ENCODE results near the gene SLC11A2.
A peak's percentile ranks its signal among the peaks of the same experiment; 100 is the strongest.

Gene SLC11A2

DNA sequence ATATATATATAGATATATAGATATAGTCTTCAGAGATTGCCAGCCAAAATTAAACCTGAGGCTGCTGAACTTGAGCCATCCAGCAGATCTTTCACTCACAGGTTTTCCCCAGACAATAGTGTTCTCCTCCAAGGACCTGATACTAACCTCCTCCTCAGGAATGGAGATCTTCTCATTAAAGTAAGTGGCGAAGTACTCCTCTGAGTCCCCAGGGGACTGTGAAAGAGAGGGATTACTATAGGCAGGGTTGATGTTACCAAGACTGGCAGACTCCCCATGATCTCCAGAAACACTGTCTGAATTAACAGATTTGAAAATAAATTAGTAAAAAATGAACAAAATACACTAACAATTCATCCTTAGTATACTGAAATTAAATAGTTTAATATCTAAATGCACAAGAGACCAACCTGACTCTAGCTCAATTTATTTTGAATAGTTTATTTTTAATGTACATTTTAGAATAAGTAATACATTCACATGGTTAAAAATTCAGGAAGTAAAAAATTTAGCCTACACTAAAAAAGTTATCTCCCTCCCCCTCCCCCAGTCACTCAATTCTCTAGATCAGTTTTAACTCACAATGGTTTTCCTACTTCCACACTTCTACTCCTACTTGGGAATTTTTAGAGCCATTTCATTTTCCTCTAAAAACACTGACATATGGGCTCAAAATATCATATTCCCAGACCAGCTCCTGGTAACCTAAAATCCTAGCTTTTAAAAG lies 17.7 kb downstream of the SLC11A2 start:
- Histone ChIP-seq H3K9ac (ENCODE audit: low read length) (no peak overlapping the region), H3K4me1 (ENCODE audit: control insufficient read depth, low read depth, low read length) (peaks cover 21% of the 10 kb centered on the region), H3K27ac (ENCODE audit: low read length) (peak overlapping the region; percentile 26), H3K4me3 (ENCODE audit: low read length) (no peak overlapping the region), H3K9me3 (ENCODE audit: control insufficient read depth, low read depth, low read length) (no peaks in the 10 kb centered on the region), H3K27me3 (ENCODE audit: control insufficient read depth, insufficient read depth, low read length) (no peaks in the 10 kb centered on the region), H3K36me3 (ENCODE audit: control insufficient read depth, low read depth, low read length) (peaks cover 13% of the 10 kb centered on the region)

DNA sequence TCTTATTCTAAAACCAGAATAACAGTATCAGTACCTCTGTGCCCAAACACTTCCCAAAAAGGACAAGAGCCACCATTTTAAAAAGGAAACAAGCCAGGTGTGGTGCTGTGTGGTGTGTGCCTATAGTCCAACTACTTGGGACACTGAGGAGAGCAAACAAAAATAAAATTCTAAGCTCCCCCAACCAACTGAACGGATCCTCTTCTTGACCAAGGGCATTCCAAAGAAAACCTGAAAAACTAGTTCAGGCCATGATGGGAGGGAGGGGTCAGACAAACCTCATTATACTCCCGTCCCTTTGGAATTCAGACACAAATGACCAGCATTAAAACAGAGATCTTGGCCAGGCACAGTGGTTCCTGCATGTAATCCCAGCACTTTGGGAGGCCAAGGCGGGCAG lies 20.5 kb downstream of the SLC11A2 start:
- H3K9me3 ChIP-seq (ENCODE audit: control insufficient read depth, low read depth, low read length), result no peaks in the 10 kb centered on the region
- H3K9ac ChIP-seq (ENCODE audit: low read length), result no peak overlapping the region
- H3K36me3 ChIP-seq (ENCODE audit: control insufficient read depth, low read depth, low read length), result peaks cover 13% of the 10 kb centered on the region
- peaks cover 15% of the 10 kb centered on the region for H3K4me1 ChIP-seq (ENCODE audit: control insufficient read depth, low read depth, low read length)
- H3K4me3 ChIP-seq (ENCODE audit: low read length), result no peak overlapping the region
- H3K27ac ChIP-seq (ENCODE audit: low read length), result no peak overlapping the region
- H3K27me3 ChIP-seq (ENCODE audit: control insufficient read depth, insufficient read depth, low read length), result no peaks in the 10 kb centered on the region

DNA sequence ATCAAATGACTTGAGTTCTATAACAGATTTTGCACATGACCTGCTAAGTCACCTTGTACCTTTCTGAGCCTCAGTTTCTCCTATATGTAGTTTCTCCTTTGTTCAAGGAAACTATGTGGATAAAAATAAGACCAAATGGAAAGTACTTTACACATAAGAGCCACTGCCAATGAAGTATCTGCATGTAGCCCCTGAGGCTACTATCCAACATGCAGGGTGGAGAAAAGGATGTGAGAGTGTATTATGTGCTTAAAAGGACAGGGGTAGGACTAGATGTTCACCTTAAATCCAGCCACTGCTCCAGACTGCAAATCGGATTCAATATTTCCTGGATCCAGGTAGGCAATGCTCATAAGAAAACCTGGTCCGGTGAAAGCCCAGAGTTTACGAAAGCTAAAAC lies 21.2 kb downstream of the SLC11A2 start:
- Histone ChIP-seq H3K36me3 (ENCODE audit: control insufficient read depth, low read depth, low read length) (peaks cover 15% of the 10 kb centered on the region), H3K27ac (ENCODE audit: low read length) (peak overlapping the region; percentile 20), H3K4me3 (ENCODE audit: low read length) (no peak overlapping the region), H3K27me3 (ENCODE audit: control insufficient read depth, insufficient read depth, low read length) (no peaks in the 10 kb centered on the region), H3K9ac (ENCODE audit: low read length) (no peak overlapping the region), H3K4me1 (ENCODE audit: control insufficient read depth, low read depth, low read length) (peaks cover 15% of the 10 kb centered on the region), H3K9me3 (ENCODE audit: control insufficient read depth, low read depth, low read length) (no peaks in the 10 kb centered on the region)

DNA sequence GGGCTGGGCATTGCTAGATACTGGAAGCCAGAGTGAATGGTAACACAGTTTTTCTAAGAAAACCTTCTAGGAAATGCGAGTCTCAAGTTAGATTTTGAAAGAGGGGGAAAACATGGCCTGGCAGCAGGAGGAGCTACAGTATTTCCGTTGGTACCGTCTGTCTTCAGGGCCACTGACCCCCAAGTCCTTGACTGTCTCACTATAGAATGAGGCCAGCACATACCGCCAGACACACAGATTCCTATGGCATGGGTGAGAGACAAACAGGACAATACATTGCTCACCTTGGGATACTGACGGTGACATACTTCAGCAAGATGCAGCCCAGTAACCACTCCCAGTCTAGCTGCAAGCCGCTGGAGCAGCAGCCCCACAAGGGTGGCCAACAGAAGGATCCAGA lies 21.7 kb downstream of the SLC11A2 start:
- H3K9ac ChIP-seq (ENCODE audit: low read length), result no peak overlapping the region
- H3K4me1 ChIP-seq (ENCODE audit: control insufficient read depth, low read depth, low read length), result peaks cover 13% of the 10 kb centered on the region
- H3K27me3 ChIP-seq (ENCODE audit: control insufficient read depth, insufficient read depth, low read length), result no peaks in the 10 kb centered on the region
- peak overlapping the region; percentile 20 for H3K27ac ChIP-seq (ENCODE audit: low read length)
- no peaks in the 10 kb centered on the region for H3K9me3 ChIP-seq (ENCODE audit: control insufficient read depth, low read depth, low read length)
- H3K36me3 ChIP-seq (ENCODE audit: control insufficient read depth, low read depth, low read length), result peaks cover 17% of the 10 kb centered on the region
- H3K4me3 ChIP-seq (ENCODE audit: low read length), result no peak overlapping the region

DNA sequence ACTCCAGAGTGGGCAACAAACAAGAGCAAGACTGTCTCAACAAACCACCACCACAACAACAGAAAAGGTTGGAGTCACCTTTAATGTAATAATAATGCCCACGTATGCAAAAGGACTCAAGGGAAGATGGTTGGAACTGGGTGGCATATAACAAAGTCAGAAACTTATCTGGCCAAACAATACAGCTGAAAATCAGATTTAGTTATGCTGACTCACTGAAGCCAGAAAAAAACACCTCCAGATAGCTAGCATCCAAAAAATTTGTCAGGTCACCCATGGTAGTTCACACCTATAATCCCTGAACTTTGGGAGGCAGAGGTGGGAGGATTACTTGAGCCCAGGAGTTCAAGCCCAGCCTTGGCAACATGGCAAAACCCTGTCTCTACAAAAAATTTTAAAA lies 24.4 kb downstream of the SLC11A2 start:
- no peak overlapping the region for H3K27ac ChIP-seq (ENCODE audit: low read length)

DNA sequence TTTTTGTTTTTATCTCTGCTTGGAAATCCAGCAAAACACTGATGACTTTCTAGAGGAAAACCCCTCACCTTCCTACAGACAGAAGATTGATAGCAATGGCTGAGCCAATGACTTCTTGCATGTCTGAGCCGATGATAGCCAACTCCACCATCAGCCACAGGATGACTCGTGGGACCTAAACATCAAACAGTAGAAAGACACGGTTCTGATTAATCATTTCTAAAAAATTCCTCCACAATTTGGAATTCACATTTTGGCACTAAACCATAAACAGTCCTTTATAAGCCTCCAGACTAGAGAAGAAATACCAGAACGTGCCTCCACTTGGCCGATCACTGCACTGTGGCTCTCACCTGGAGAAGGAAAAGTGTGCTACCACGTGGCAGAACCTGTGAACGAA lies 25.9 kb downstream of the SLC11A2 start:
- Histone ChIP-seq H3K4me1 (ENCODE audit: control insufficient read depth, low read depth, low read length) (peaks cover under 1% of the 10 kb centered on the region), H3K36me3 (ENCODE audit: control insufficient read depth, low read depth, low read length) (peaks cover 35% of the 10 kb centered on the region)

More for the DNA sequence above, 24.4 kb downstream of the SLC11A2 start:
- H3K9me3 ChIP-seq (ENCODE audit: control insufficient read depth, low read depth, low read length), result no peaks in the 10 kb centered on the region
- no peak overlapping the region for H3K9ac ChIP-seq (ENCODE audit: low read length)
- peaks cover 6% of the 10 kb centered on the region for H3K4me1 ChIP-seq (ENCODE audit: control insufficient read depth, low read depth, low read length)
- peaks cover 25% of the 10 kb centered on the region for H3K36me3 ChIP-seq (ENCODE audit: control insufficient read depth, low read depth, low read length)
- no peak overlapping the region for H3K4me3 ChIP-seq (ENCODE audit: low read length)
- no peaks in the 10 kb centered on the region for H3K27me3 ChIP-seq (ENCODE audit: control insufficient read depth, insufficient read depth, low read length)

DNA sequence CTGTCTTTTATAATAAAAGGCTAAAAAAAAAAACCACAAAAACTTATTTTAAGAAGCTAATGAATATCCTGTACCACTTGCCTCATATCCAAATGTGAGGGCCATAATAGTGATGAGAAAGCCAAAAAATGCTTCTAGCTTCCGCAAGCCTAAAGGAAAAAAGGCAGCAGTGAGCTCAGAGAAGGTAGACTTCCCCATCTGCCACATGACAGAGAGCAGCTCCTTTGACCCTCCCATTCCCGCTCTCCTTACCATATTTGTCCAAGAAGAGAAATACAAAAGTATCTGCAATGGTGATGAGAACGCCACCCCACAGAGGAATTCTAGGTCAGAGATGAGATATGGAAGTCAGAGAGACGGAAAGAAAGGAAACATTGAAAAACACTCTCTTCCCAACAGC lies 27.1 kb downstream of the SLC11A2 start:
- Histone ChIP-seq H3K4me1 (ENCODE audit: control insufficient read depth, low read depth, low read length) (no peaks in the 10 kb centered on the region), H3K36me3 (ENCODE audit: control insufficient read depth, low read depth, low read length) (peaks cover 35% of the 10 kb centered on the region), H3K9me3 (ENCODE audit: control insufficient read depth, low read depth, low read length) (no peaks in the 10 kb centered on the region), H3K27ac (ENCODE audit: low read length) (no peak overlapping the region), H3K27me3 (ENCODE audit: control insufficient read depth, insufficient read depth, low read length) (no peaks in the 10 kb centered on the region), H3K4me3 (ENCODE audit: low read length) (no peak overlapping the region), H3K9ac (ENCODE audit: low read length) (no peak overlapping the region)

More for the DNA sequence above, 25.9 kb downstream of the SLC11A2 start:
- Histone ChIP-seq H3K27me3 (ENCODE audit: control insufficient read depth, insufficient read depth, low read length) (no peaks in the 10 kb centered on the region), H3K4me3 (ENCODE audit: low read length) (no peak overlapping the region), H3K9ac (ENCODE audit: low read length) (no peak overlapping the region), H3K9me3 (ENCODE audit: control insufficient read depth, low read depth, low read length) (no peaks in the 10 kb centered on the region), H3K27ac (ENCODE audit: low read length) (no peak overlapping the region)

DNA sequence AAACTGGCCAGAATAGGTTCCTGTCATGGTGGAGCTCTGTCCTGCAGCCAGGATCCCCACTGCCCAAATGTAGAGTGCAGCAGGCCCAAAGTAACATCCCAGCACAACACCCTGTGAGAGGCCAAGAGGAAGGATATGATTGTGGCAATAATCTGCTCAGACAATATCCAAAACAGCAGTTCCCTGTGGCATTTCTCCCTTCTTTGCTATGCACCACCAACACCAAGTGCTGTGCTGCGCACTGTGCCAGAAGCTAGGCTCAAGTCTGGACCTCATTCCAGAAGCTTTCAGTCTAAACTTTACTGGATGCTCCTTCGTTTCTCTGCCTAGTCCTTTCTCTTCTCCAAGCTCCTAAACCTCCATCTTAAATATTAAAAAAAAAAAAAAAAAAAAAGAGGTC lies 33.4 kb downstream of the SLC11A2 start:
- Histone ChIP-seq H3K27me3 (ENCODE audit: control insufficient read depth, insufficient read depth, low read length) (no peaks in the 10 kb centered on the region), H3K9ac (ENCODE audit: low read length) (no peak overlapping the region), H3K4me1 (ENCODE audit: control insufficient read depth, low read depth, low read length) (no peaks in the 10 kb centered on the region), H3K4me3 (ENCODE audit: low read length) (no peak overlapping the region), H3K36me3 (ENCODE audit: control insufficient read depth, low read depth, low read length) (peaks cover 68% of the 10 kb centered on the region), H3K9me3 (ENCODE audit: control insufficient read depth, low read depth, low read length) (no peaks in the 10 kb centered on the region), H3K27ac (ENCODE audit: low read length) (no peak overlapping the region)

DNA sequence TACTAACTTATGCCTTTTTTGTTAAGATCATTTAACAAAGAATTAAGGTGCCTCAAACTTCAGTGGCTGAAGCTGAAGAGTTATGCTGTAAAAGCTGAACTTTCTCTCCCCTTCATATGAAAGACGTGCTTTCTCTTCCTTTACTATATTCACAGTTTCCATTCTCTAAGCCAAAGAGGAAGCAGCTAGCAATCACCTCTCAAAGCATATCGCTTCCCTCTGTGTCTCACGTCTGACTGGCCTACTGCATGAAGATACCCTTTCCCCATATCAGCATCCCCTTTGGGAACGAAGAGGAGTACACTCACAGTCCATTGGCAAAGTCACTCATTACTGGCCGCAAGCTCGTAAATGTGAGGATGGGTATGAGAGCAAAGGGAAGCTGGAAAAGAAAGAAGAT lies 34.9 kb downstream of the SLC11A2 start:
- Histone ChIP-seq H3K9me3 (ENCODE audit: control insufficient read depth, low read depth, low read length) (no peaks in the 10 kb centered on the region), H3K36me3 (ENCODE audit: control insufficient read depth, low read depth, low read length) (peaks cover 65% of the 10 kb centered on the region), H3K4me1 (ENCODE audit: control insufficient read depth, low read depth, low read length) (no peaks in the 10 kb centered on the region), H3K27ac (ENCODE audit: low read length) (no peak overlapping the region), H3K27me3 (ENCODE audit: control insufficient read depth, insufficient read depth, low read length) (no peaks in the 10 kb centered on the region), H3K4me3 (ENCODE audit: low read length) (no peak overlapping the region), H3K9ac (ENCODE audit: low read length) (no peak overlapping the region)

DNA sequence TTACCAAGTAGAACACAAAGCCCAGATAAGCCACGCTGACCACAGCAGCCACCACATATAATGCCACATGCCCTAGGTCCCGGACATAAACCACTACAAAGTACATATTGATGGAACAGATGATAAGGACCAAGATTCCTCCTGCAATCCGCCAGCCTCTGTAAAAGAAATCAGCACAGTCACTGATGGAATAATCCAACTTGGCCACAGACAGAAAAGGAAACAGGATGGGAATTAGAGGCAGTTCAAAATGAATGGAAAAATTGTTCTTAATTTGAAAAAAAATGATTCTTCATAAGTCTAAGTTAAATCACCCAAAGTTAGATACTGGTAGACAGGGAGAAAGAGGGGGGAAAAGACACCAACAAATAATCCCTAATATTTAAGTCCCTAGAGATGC lies 35.4 kb downstream of the SLC11A2 start:
- peaks cover 63% of the 10 kb centered on the region for H3K36me3 ChIP-seq (ENCODE audit: control insufficient read depth, low read depth, low read length)
- H3K27ac ChIP-seq (ENCODE audit: low read length), result no peak overlapping the region
- no peaks in the 10 kb centered on the region for H3K4me1 ChIP-seq (ENCODE audit: control insufficient read depth, low read depth, low read length)
- H3K9ac ChIP-seq (ENCODE audit: low read length), result no peak overlapping the region
- no peaks in the 10 kb centered on the region for H3K27me3 ChIP-seq (ENCODE audit: control insufficient read depth, insufficient read depth, low read length)
- no peaks in the 10 kb centered on the region for H3K9me3 ChIP-seq (ENCODE audit: control insufficient read depth, low read depth, low read length)
- H3K4me3 ChIP-seq (ENCODE audit: low read length), result no peak overlapping the region

DNA sequence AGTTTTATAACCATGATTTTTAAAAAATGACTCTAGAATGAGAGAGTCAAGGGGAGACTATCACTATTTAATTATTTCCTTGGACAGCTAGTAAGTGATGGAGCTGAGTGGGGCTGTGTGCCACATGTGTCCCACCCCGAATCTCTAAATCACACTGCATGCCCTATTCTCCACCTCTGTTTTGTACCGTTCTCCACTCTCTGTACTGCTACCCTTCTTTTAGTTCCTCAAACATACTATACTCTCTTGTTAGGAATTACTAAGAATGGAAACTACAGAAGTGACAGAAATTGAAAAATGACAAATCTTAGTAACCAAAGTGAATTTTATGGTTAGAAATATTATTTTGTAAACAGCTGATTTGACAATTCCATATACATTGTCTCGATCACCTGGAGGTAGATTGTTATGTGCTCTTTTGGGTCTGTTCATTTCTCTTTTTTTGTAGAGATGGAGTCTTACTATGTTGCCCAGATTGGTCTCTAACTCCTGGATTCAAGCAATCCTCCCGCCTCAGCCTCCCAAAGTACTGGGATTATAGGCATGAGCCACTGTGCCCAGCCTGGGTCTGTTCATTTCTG lies 35.9 kb downstream of the SLC11A2 start:
- Histone ChIP-seq H3K9me3 (ENCODE audit: control insufficient read depth, low read depth, low read length) (no peaks in the 10 kb centered on the region), H3K36me3 (ENCODE audit: control insufficient read depth, low read depth, low read length) (peaks cover 58% of the 10 kb centered on the region), H3K4me1 (ENCODE audit: control insufficient read depth, low read depth, low read length) (no peaks in the 10 kb centered on the region), H3K27ac (ENCODE audit: low read length) (no peak overlapping the region), H3K27me3 (ENCODE audit: control insufficient read depth, insufficient read depth, low read length) (no peaks in the 10 kb centered on the region), H3K9ac (ENCODE audit: low read length) (no peak overlapping the region), H3K4me3 (ENCODE audit: low read length) (no peak overlapping the region)

DNA sequence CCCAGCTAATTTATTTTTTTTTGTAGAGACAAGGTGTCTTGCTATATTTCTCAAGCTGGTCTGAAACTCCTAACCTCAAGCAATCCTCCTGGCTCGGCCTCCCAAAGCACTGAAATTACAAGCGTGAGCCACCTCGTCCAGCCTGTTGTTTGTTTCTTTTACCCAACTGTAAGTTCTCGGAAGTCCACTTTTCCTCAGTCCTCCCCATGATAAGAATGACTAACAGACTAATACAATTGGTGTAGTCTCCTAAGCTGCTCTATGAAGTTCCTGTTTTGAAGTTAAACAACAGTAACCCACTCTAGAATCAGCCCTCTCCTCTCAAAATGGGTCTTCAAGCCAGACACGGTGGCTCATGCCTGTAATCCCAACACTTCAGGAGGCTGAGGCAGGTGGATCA lies 37.3 kb downstream of the SLC11A2 start:
- Histone ChIP-seq H3K9ac (ENCODE audit: low read length) (no peak overlapping the region), H3K27ac (ENCODE audit: low read length) (no peak overlapping the region), H3K36me3 (ENCODE audit: control insufficient read depth, low read depth, low read length) (peaks cover 50% of the 10 kb centered on the region), H3K4me3 (ENCODE audit: low read length) (no peak overlapping the region), H3K27me3 (ENCODE audit: control insufficient read depth, insufficient read depth, low read length) (no peaks in the 10 kb centered on the region), H3K9me3 (ENCODE audit: control insufficient read depth, low read depth, low read length) (no peaks in the 10 kb centered on the region), H3K4me1 (ENCODE audit: control insufficient read depth, low read depth, low read length) (no peaks in the 10 kb centered on the region)
